HUES48 (cell line): ENCODE data around the gene MAML3.
A peak's percentile ranks its signal among the peaks of the same experiment; 100 is the strongest.

Source experiments
- H3K27ac ChIP-seq: one replicate; pipeline ENCODE4 v1.7.0; 2013; ENCODE audit warnings: low read depth, low read length, inconsistent platforms
- H3K27me3 ChIP-seq: 2 replicates; pipeline ENCODE4 v1.6.1; 2013; ENCODE audit warnings: mild to moderate bottlenecking, low read length; ENCODE audit not compliant: control insufficient read depth, insufficient read depth
- H3K36me3 ChIP-seq: 2 replicates; pipeline ENCODE4 v1.6.1; 2013; ENCODE audit warnings: low read length; ENCODE audit not compliant: control insufficient read depth, insufficient read depth
- H3K4me1 ChIP-seq: 2 replicates; pipeline ENCODE4 v1.6.1; 2013; ENCODE audit warnings: mild to moderate bottlenecking, low read length; ENCODE audit not compliant: control insufficient read depth, insufficient read depth
- H3K4me3 ChIP-seq: 2 replicates; pipeline ENCODE4 v1.5.1; 2013; ENCODE audit warnings: mild to moderate bottlenecking, low read depth, low read length
- H3K9ac ChIP-seq: 2 replicates; pipeline ENCODE4 v1.6.1; 2013; ENCODE audit warnings: mild to moderate bottlenecking, low read depth, low read length, moderate library complexity
- H3K9me3 ChIP-seq: 2 replicates; pipeline ENCODE4 v1.6.1; 2013; ENCODE audit warnings: low read length; ENCODE audit not compliant: control insufficient read depth, insufficient read depth

MAML3 gene

GRCh38 chr4:140019619-140020347 is 134.2 kb downstream of the MAML3 start:
- H3K36me3 ChIP-seq: no peaks in the 10 kb centered on the region
- no peaks in the 10 kb centered on the region for H3K27me3 ChIP-seq
- H3K9me3 ChIP-seq: no peaks in the 10 kb centered on the region
- peak overlapping the region; percentile 80 for H3K27ac ChIP-seq
- no peak overlapping the region for H3K4me3 ChIP-seq
- H3K4me1 ChIP-seq: no peaks in the 10 kb centered on the region
- H3K9ac ChIP-seq: no peak overlapping the region

- Histone ChIP-seq H3K27ac (peak overlapping the region; percentile 80), H3K36me3 (no peaks in the 10 kb centered on the region), H3K27me3 (no peaks in the 10 kb centered on the region), H3K4me1 (no peaks in the 10 kb centered on the region), H3K4me3 (no peak overlapping the region), H3K9ac (no peak overlapping the region), H3K9me3 (no peaks in the 10 kb centered on the region)
These were observed 134.9 kb downstream of the MAML3 start for GRCh38 chr4:140018931-140019618.

- no peak overlapping the region for H3K27ac ChIP-seq
- H3K4me3 ChIP-seq: no peak overlapping the region
- H3K27me3 ChIP-seq: no peaks in the 10 kb centered on the region
- H3K36me3 ChIP-seq: no peaks in the 10 kb centered on the region
- H3K9me3 ChIP-seq: no peaks in the 10 kb centered on the region
- no peak overlapping the region for H3K9ac ChIP-seq
- H3K4me1 ChIP-seq: peaks cover 9% of the 10 kb centered on the region; the same call in 1 of the 2 replicates
These were observed 139.7 kb downstream of the MAML3 start for GRCh38 chr4:140014284-140014683.

GRCh38 chr4:140012688-140013486 is 141.1 kb downstream of the MAML3 start:
- H3K9me3 ChIP-seq: no peaks in the 10 kb centered on the region
- H3K27ac ChIP-seq: no peak overlapping the region
- H3K36me3 ChIP-seq: no peaks in the 10 kb centered on the region
- H3K4me1 ChIP-seq: peaks cover 9% of the 10 kb centered on the region; the same call in 1 of the 2 replicates
- no peak overlapping the region for H3K4me3 ChIP-seq
- H3K27me3 ChIP-seq: no peaks in the 10 kb centered on the region
- H3K9ac ChIP-seq: no peak overlapping the region

GRCh38 chr4:140005699-140006098 is 148.3 kb downstream of the MAML3 start:
- Histone ChIP-seq H3K27me3 (peaks cover 14% of the 10 kb centered on the region), H3K36me3 (no peaks in the 10 kb centered on the region), H3K27ac (no peak overlapping the region), H3K9me3 (no peaks in the 10 kb centered on the region), H3K4me1 (peaks cover 25% of the 10 kb centered on the region), H3K4me3 (no peak overlapping the region), H3K9ac (no peak overlapping the region)

GRCh38 chr4:140004922-140005627 is 148.9 kb downstream of the MAML3 start:
- H3K27ac ChIP-seq: peak overlapping the region; percentile 62
- H3K9me3 ChIP-seq: no peaks in the 10 kb centered on the region
- peak overlapping the region; percentile 69 for H3K9ac ChIP-seq
- peak overlapping the region; percentile 56 for H3K4me3 ChIP-seq
- no peaks in the 10 kb centered on the region for H3K36me3 ChIP-seq
- H3K27me3 ChIP-seq: peaks cover 14% of the 10 kb centered on the region
- peaks cover 25% of the 10 kb centered on the region for H3K4me1 ChIP-seq

GRCh38 chr4:140004549-140004895 is 149.5 kb downstream of the MAML3 start:
- H3K9ac ChIP-seq: peak overlapping the region; percentile 69
- H3K9me3 ChIP-seq: no peaks in the 10 kb centered on the region
- H3K4me1 ChIP-seq: peaks cover 25% of the 10 kb centered on the region
- peak overlapping the region; percentile 62 for H3K27ac ChIP-seq
- no peaks in the 10 kb centered on the region for H3K36me3 ChIP-seq
- peak overlapping the region; percentile 56 for H3K4me3 ChIP-seq
- peaks cover 14% of the 10 kb centered on the region for H3K27me3 ChIP-seq

GRCh38 chr4:140003876-140004548 is 150.0 kb downstream of the MAML3 start:
- Histone ChIP-seq H3K9ac (peak overlapping the region; percentile 69; the same call in 1 of the 2 replicates), H3K27ac (peak overlapping the region; percentile 62), H3K36me3 (no peaks in the 10 kb centered on the region), H3K4me1 (peaks cover 25% of the 10 kb centered on the region), H3K4me3 (peak overlapping the region; percentile 56), H3K9me3 (no peaks in the 10 kb centered on the region), H3K27me3 (peaks cover 14% of the 10 kb centered on the region)

GRCh38 chr4:140000232-140000631 is 153.8 kb downstream of the MAML3 start:
- H3K27ac ChIP-seq: no peak overlapping the region
- no peak overlapping the region for H3K9ac ChIP-seq
- no peak overlapping the region for H3K4me3 ChIP-seq
- no peaks in the 10 kb centered on the region for H3K9me3 ChIP-seq
- no peaks in the 10 kb centered on the region for H3K36me3 ChIP-seq
- peaks cover 18% of the 10 kb centered on the region for H3K4me1 ChIP-seq
- peaks cover 14% of the 10 kb centered on the region for H3K27me3 ChIP-seq
